ENCODE results near the gene LRRC56. TPM values are rescaled to one million over a fixed set of nuclear protein-coding genes. Genes with fewer than 3 reads are reported as not detected.
A peak's percentile ranks its signal among the peaks of the same experiment; 100 is the strongest.
"Not testable (repeated sequence)": the region's sequence is repeated elsewhere in the genome, so short reads cannot be mapped to it uniquely, and the experiment has no call there.

The LRRC56 gene
- total RNA-seq, 2 donors from 2014 or later = 2.8 to 3.2 TPM

DNA sequence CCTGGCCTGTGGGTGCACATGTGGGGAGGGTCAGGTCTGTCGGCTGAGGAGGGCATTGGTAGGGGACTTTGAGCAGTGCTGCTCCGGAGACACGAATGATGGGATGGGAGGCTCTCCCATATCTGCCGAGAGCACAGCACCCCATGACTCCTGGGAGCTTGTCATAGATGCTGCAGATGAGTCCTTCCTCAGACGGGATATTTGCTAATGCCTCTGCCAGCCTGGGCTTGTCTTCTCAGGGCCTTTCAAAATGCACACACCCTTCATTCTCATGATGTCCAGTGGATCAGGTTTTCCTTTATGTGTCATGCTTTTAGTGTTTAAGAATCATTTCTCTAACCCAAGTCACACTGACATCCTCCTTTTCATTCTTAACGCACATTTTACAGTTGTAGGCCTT lies 22.2 kb upstream of the LRRC56 start:
- no peaks in the 10 kb centered on the region for H3K9me3 ChIP-seq

GRCh38 chr11:516400-516799 lies 20.9 kb upstream of the LRRC56 start:
- no peak for DNase-seq
- Histone ChIP-seq H3K27ac (no peak overlapping the region), H3K36me3 (no peaks in the 10 kb centered on the region), H3K4me3 (no peak overlapping the region), H3K9me3 (no peaks in the 10 kb centered on the region), H3K9ac (ENCODE audit: low read depth in 2 of 2, low read length in 2 of 2) (no peak overlapping the region), H3K27me3 (no peaks in the 10 kb centered on the region), H3K4me1 (no peaks in the 10 kb centered on the region)
- TF ChIP-seq, protein P1, sequence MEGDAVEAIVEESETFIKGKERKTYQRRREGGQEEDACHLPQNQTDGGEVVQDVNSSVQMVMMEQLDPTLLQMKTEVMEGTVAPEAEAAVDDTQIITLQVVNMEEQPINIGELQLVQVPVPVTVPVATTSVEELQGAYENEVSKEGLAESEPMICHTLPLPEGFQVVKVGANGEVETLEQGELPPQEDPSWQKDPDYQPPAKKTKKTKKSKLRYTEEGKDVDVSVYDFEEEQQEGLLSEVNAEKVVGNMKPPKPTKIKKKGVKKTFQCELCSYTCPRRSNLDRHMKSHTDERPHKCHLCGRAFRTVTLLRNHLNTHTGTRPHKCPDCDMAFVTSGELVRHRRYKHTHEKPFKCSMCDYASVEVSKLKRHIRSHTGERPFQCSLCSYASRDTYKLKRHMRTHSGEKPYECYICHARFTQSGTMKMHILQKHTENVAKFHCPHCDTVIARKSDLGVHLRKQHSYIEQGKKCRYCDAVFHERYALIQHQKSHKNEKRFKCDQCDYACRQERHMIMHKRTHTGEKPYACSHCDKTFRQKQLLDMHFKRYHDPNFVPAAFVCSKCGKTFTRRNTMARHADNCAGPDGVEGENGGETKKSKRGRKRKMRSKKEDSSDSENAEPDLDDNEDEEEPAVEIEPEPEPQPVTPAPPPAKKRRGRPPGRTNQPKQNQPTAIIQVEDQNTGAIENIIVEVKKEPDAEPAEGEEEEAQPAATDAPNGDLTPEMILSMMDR (IDR thresholded peaks at IDR 0.05) = no peak
- intact Hi-C loops (cut with DNase I) = no loop called here

More for the DNA sequence above, 22.2 kb upstream of the LRRC56 start:
- Histone ChIP-seq H3K9ac (ENCODE audit: low read depth in 2 of 2, low read length in 2 of 2) (no peak overlapping the region), H3K4me3 (no peak overlapping the region), H3K4me1 (no peaks in the 10 kb centered on the region), H3K27me3 (no peaks in the 10 kb centered on the region), H3K27ac (no peak overlapping the region), H3K36me3 (no peaks in the 10 kb centered on the region)
- intact Hi-C loops (cut with DNase I) = no loop called here
- DNase-seq = no peak
- TF ChIP-seq, protein P1 (IDR thresholded peaks at IDR 0.05) = no peak

DNA sequence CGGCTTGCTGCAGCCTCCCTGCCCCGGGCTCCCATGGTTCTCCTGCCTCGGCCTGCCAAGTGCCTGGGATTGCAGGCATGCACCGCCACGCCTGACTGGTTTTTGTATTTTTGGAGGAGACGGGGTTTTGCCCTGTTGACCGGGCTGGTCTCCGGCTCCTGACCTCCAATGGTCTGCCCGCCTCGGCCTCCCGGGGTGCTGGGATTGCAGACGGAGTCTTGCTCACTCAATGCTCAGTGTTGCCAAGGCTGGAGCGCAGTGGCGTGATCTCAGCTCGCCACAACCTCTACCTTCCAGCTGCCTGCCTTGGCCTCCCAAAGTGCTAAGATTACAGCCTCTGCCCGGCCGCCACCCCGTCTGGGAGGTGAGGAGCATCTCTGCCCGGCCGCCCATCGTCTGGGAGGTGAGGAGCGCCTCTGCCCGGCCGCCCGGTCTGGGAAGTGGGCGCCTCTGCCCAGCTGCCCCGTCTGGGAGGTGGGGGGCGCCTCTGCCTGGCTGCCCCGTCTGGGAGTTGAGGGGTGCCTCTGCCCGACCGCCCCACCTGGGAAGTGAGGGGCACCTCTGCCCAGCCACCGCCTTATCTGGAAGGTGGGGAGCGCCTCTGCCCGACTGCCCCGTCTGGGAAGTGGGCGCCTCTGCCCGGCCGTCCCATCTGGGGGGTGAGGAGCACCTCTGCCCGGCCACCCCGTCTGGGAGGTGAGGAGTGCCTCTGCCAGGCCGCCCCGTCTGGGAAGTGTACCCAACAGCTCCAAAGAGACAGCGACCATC lies 20.2 kb upstream of the LRRC56 start:
- H3K4me1 ChIP-seq; intact Hi-C loops (cut with DNase I); H3K9ac ChIP-seq (ENCODE audit: low read depth in 2 of 2, low read length in 2 of 2); H3K36me3 ChIP-seq; H3K27ac ChIP-seq; H3K4me3 ChIP-seq; DNase-seq; H3K27me3 ChIP-seq; H3K9me3 ChIP-seq: not testable (repeated sequence)

DNA sequence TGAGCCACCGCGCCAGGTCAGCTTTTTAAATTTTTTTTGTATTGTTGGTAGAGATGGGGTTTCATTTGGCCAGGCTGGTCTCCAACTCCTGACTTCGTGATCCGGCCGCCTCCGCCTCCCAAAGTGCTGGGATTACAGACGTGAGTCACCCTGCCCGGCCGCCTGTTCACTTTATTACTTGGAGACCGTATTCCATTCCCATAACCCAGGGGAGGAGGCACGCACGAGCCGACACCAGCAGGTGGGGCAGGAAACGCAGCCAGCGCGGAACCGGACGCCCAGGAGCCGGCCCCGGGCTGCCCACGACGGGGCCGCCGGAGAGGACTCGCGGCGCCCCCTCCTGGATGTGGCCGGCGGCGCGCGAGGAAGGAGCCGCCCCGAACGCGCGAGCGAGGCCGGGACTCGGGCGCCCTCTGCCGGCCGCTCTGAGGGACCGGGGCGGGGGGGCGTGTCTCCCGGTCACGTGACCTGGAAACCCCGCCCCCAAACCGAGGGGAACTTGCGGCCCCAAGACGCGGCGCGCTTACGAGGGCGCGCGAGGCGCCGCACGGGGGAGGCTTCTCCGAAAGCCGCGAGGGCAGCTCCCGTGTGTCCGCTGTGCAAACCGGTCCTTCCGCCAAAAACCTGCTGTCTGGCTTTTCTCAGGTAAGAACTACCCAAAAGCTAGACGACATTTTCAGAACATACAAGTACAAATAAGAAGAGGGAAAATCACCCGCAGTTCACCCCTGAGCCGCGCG lies 18.7 kb upstream of the LRRC56 start:
- H3K4me3 ChIP-seq = no peak overlapping the region
- H3K9ac ChIP-seq (ENCODE audit: low read depth in 2 of 2, low read length in 2 of 2) = no peak overlapping the region
- intact Hi-C loops (cut with DNase I) = no loop called here
- H3K9me3 ChIP-seq = no peaks in the 10 kb centered on the region
- peak; percentile 95 for DNase-seq
- H3K36me3 ChIP-seq = no peaks in the 10 kb centered on the region
- H3K27me3 ChIP-seq = no peaks in the 10 kb centered on the region
- H3K4me1 ChIP-seq = no peaks in the 10 kb centered on the region
- TF ChIP-seq, protein P1 (IDR thresholded peaks at IDR 0.05) = peak; percentile 100
- H3K27ac ChIP-seq = peak overlapping the region; percentile 75

- no peak for DNase-seq
- Histone ChIP-seq H3K4me3 (no peak overlapping the region), H3K36me3 (no peaks in the 10 kb centered on the region), H3K4me1 (no peaks in the 10 kb centered on the region), H3K9ac (ENCODE audit: low read depth in 2 of 2, low read length in 2 of 2) (no peak overlapping the region), H3K9me3 (no peaks in the 10 kb centered on the region), H3K27ac (no peak overlapping the region), H3K27me3 (no peaks in the 10 kb centered on the region)
- intact Hi-C loops (cut with DNase I) = no loop called here
- TF ChIP-seq, protein P1 (IDR thresholded peaks at IDR 0.05) = no peak
Measured at GRCh38 chr11:520428-521176, 16.7 kb upstream of the LRRC56 start.
